Uterus (tissue), 4 donors: Measurements from ENCODE around the gene NDUFS1. TPM values are rescaled to one million over a fixed set of nuclear protein-coding genes. Genes with fewer than 3 reads are reported as not detected.
A peak's percentile ranks its signal among the peaks of the same experiment; 100 is the strongest.
"Not testable (repeated sequence)": the region's sequence is repeated elsewhere in the genome, so short reads cannot be mapped to it uniquely, and the experiment has no call there.

Experiments
- DNase-seq, 2 donors: peaks; one replicate each; pipeline ENCODE4 v3.0.0-alpha.2; 2019 to 2020
- H3K27ac ChIP-seq, 2 donors: fragments of 200-600 bp; sonication (generic); 1 replicate in 1 of 2; 2 replicates in 1 of 2; pipeline ENCODE4 v1.5.1; 2016 to 2018
- H3K27me3 ChIP-seq, 2 donors: fragments of 200-600 bp; sonication (generic); one replicate each; pipeline ENCODE4 v1.5.1; 2018 to 2019; ENCODE audit warnings: control low read depth in 1 of 2
- H3K36me3 ChIP-seq, 2 donors: fragments of 200-600 bp; sonication (generic); one replicate each; pipeline ENCODE4 v1.5.1; 2019; ENCODE audit warnings: control low read depth in 1 of 2
- H3K4me1 ChIP-seq, 2 donors: fragments of 200-600 bp; sonication (generic); one replicate each; pipeline ENCODE4 v1.5.1; 2018 to 2019; ENCODE audit warnings: control low read depth in 1 of 2
- H3K4me3 ChIP-seq, 2 donors: fragments of 200-600 bp; sonication (generic); 1 replicate in 1 of 2; 2 replicates in 1 of 2; pipeline ENCODE4 v1.5.1; 2018 to 2019; ENCODE audit warnings: mild to moderate bottlenecking in 1 of 2
- H3K9me3 ChIP-seq, 2 donors: fragments of 200-600 bp; sonication (generic); one replicate each; pipeline ENCODE4 v1.5.1; 2019; ENCODE audit warnings: control low read depth in 1 of 2
- CTCF ChIP-seq, 4 experiments: fragments of 200-600 bp in 2 of 4; fragments of 450-650 bp in 2 of 4; sonication (generic) in 2 of 4; IDR thresholded peaks; one replicate each; pipeline ENCODE4 v1.5.1; 2016 to 2019; ENCODE audit warnings: antibody characterized with exemption in 4 of 4, mild to moderate bottlenecking in 2 of 4, moderate library complexity in 1 of 4
- POLR2A ChIP-seq, 2 donors: fragments of 450-650 bp; IDR thresholded peaks; one replicate each; pipeline ENCODE4 v1.6.1; 2016; ENCODE audit warnings: antibody characterized with exemption in 2 of 2, mild to moderate bottlenecking in 1 of 2, moderate library complexity in 1 of 2
- intact Hi-C: fragments of 100-400 bp; cut with DNase I; formaldehyde crosslinking; loops from one replicate; pipeline ENCODE4 v1.15.1; 2023; ENCODE audit warnings: low total_unique reads
- total RNA-seq, 4 donors: library from RNA; depleted of rRNA in 3 of 4; stranded (reverse); fragments of >200 nt in 3 of 4; gene quantifications; one replicate each; pipeline versions ENCODE4 v1.1.0 to v1.2.4, GENCODE V29; 2014 to 2023
- donor health status: DM: yes; HTN: yes; CAD: no.

Gene NDUFS1
- total RNA-seq, 4 donors from 2014 or later: 25.6 to 164 (median 56.6) TPM

GRCh38 chr2:206083602-206084438 lies 75.4 kb downstream of the NDUFS1 start:
- DNase-seq: no peak
- H3K9me3 ChIP-seq: no peaks in the 10 kb centered on the region
- H3K36me3 ChIP-seq: no peaks in the 10 kb centered on the region
- H3K27me3 ChIP-seq: no peaks in the 10 kb centered on the region
- H3K4me1 ChIP-seq: peaks cover 0 to 5% of the 10 kb centered on the region in 2 donors
- intact Hi-C loops: no loop called here
- H3K27ac ChIP-seq: peak overlapping the region; percentile 99
- TF ChIP-seq CTCF (IDR thresholded peaks at IDR 0.05): no peak
- peak overlapping the region; percentile 77 for H3K4me3 ChIP-seq

- peaks cover 0 to 5% of the 10 kb centered on the region in 2 donors for H3K4me1 ChIP-seq
- H3K27me3 ChIP-seq: no peaks in the 10 kb centered on the region
- H3K4me3 ChIP-seq: no peak overlapping the region
- H3K36me3 ChIP-seq: no peaks in the 10 kb centered on the region
- H3K9me3 ChIP-seq: no peaks in the 10 kb centered on the region
- intact Hi-C loops: no loop called here
- no peak for DNase-seq
- TF ChIP-seq CTCF (IDR thresholded peaks at IDR 0.05) (no peak), POLR2A (IDR thresholded peaks at IDR 0.05) (no peak)
- no peak overlapping the region for H3K27ac ChIP-seq
Observed at GRCh38 chr2:206082298-206082843, 76.9 kb downstream of the NDUFS1 start.

- TF ChIP-seq POLR2A (IDR thresholded peaks at IDR 0.05) (no peak), CTCF (IDR thresholded peaks at IDR 0.05) (no peak)
- H3K4me3 ChIP-seq: no peak overlapping the region
- intact Hi-C loops: no loop called here
- no peaks in the 10 kb centered on the region for H3K9me3 ChIP-seq
- peaks cover 0 to 5% of the 10 kb centered on the region in 2 donors for H3K4me1 ChIP-seq
- DNase-seq: no peak
- H3K27me3 ChIP-seq: no peaks in the 10 kb centered on the region
- no peak overlapping the region for H3K27ac ChIP-seq
- H3K36me3 ChIP-seq: no peaks in the 10 kb centered on the region
Observed at GRCh38 chr2:206080927-206081326, 78.3 kb downstream of the NDUFS1 start.

GRCh38 chr2:206079699-206080465 lies 79.4 kb downstream of the NDUFS1 start:
- DNase-seq: no peak
- H3K27ac ChIP-seq: no peak overlapping the region
- TF ChIP-seq CTCF (IDR thresholded peaks at IDR 0.05) (no peak), POLR2A (IDR thresholded peaks at IDR 0.05) (no peak)
- no peaks in the 10 kb centered on the region for H3K27me3 ChIP-seq
- H3K36me3 ChIP-seq: no peaks in the 10 kb centered on the region
- no peaks in the 10 kb centered on the region for H3K9me3 ChIP-seq
- H3K4me1 ChIP-seq: peaks cover 0 to 5% of the 10 kb centered on the region in 2 donors
- intact Hi-C loops: no loop called here
- H3K4me3 ChIP-seq: no peak overlapping the region

GRCh38 chr2:206077879-206078278 lies 81.4 kb downstream of the NDUFS1 start:
- DNase-seq, H3K27me3 ChIP-seq, H3K27ac ChIP-seq, H3K4me1 ChIP-seq, intact Hi-C loops, H3K36me3 ChIP-seq, H3K9me3 ChIP-seq, H3K4me3 ChIP-seq: not testable (repeated sequence)
